SHP77 treated with DMSO at 0.1 percent for 48 hours (cell line): ENCODE data around the gene NLRP1.
A peak's percentile ranks its signal among the peaks of the same experiment; 100 is the strongest.

Experiments
- DNase-seq: peaks from one replicate; lab custom pipeline; 2025; lab: John Stamatoyannopoulos, UW

NLRP1 gene

DNA sequence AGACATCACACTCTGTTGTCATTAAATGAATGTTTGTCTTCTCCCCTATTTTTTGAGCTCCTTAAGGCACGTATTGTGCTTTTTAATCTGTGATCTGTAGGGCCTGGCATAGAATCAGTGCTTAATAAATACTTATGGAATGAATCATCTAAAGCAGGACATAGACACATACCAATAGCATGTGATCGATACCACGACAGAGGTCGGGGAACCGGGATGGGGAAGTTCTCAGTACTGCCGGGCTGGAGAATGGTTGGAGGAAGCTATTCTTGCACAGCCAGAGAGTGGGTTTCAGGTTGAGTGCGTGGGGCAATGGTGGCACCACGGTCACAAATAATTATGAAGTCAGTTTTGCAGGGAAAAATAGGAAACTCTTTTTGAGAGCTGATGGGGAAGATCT lies 26.8 kb downstream of the NLRP1 start:
- no peak for DNase-seq

- no peak for DNase-seq
Observed at GRCh38 chr17:5555254-5555653, 29.1 kb downstream of the NLRP1 start.

DNA sequence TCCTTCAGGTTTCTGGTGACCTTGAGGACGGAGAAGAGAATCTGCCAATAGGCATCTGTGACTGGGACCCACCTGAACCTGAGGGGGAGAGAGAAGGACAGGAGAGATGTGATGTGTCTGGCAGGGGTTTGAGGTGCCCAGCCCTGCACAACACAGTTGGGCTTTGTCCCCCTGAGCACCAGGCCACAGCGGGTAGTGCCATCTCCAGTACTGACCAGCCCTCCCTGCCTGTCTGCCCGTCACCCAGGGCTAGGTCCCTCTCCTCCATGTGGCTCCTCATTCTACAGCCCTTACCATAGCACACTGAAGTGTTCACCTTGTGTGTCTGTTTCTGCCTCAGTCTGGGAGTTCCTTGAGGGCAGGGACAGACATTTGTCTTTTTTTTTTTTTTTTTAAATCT lies 30.8 kb downstream of the NLRP1 start:
- no peak for DNase-seq

- no peak for DNase-seq
Observed at GRCh38 chr17:5552841-5553240, 31.5 kb downstream of the NLRP1 start.

DNA sequence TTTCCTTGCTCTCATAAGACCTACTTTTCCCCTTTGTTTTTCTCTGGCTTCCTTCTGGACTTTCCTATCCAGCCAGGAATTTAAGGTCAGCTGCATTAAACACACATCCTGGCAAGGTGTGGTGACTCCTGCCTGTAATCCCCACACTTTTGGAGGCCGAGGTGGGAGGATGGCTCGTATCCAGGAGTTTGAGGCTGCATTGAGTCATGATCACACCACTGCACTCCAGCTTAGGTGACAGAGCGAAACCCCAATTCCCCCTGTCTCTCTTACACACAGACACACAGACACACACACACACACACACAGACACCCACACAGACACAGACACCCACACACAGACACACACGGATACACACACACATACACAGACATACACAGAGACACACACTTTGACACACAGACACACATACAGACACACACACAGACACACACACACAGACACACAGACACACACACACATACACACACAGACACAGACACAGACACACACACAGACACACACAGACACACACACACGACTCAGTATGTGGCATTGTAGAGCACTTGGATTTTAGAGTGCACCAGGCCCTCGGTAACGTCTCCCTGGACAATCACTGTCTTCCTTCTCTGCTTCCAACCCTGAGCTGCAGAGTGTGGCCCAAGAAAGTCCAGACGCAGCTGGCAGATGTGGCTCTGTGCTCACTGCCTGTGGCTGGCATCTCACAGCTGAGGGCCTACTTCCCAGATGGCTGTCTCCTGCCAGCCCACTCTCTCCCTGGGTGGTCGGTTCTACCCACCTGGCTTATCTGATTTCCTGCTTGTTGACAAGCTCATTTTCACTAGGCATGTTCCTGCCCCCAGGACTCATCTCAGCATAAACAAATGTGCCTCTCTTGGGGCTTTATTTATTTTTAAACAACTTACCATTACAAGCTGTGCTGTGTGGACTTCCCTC lies 39.0 kb downstream of the NLRP1 start:
- no peak for DNase-seq

DNA sequence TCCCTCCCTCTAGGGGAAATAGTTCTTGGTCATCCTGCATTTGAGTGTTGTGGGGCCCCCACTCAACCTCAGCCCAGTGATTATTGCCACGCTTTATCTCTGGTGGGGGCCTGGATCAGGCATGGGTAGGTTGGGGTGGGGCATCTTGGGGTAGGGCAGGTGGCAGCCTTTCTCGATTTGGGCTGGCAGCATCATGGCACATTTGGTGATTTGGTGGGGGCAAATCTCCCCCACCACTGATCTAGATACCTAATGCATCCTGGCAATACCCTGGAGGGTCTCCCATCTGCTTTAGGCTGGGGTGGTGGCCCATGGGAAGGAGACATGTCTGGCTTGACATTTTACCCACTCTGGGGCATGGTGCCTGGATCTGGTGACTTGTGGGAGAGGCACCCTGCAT lies 40.2 kb downstream of the NLRP1 start:
- DNase-seq = no peak

DNA sequence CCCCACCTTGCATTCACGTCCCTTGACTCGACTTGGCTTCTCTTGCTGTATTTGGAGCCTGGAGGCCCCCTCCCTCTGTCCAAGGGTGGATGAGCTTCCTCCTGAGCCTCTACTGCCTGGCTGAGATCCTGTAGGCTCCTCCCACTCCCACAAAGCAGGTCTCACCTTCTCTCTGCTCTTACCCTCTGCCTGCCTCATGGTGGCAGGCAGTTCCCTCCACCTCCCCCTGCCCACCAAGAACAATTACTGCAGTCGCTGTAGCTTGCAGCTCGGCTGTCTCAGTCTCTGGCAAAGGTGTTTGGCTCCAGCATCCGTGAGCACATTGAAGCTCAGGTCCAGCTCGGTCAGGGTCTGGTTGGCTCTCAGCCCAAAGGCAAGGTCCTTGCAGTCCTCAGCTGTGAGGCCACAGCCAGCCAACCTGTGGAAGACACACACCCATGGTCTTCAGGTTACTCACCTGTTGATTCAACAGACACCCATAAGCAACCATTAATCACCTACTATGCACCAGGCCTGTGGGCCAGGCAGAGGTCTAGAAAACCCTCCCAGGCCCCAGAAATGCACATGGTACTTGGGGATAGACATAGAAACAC lies 42.6 kb downstream of the NLRP1 start:
- DNase-seq = no peak

- no peak for DNase-seq
Observed at GRCh38 chr17:5540321-5540720, 44.0 kb downstream of the NLRP1 start.

DNA sequence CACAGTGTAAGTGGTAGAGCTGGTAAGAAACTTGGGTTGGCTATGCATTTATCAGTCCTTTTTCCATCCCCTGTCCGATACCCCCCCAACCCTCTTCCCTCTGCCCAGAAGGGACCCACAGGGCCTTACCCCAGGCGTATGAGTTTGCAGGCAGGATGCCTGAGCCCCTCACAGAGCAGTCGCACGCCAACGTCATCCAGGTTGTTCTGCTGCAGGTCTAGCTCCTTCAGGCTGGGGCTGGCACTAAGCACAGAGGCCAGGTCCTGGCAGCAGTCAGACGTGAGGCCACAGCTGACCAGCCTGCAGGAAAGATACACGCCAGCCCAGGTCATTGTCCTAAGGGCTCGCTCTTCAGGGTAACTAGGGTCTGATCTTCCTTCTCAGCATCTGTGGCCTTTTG lies 45.0 kb downstream of the NLRP1 start:
- DNase-seq = no peak

GRCh38 chr17:5536866-5537650 lies 47.3 kb downstream of the NLRP1 start:
- no peak for DNase-seq

GRCh38 chr17:5535436-5535835 lies 48.9 kb downstream of the NLRP1 start:
- DNase-seq = no peak

GRCh38 chr17:5533486-5534315 lies 50.6 kb downstream of the NLRP1 start:
- no peak for DNase-seq

DNA sequence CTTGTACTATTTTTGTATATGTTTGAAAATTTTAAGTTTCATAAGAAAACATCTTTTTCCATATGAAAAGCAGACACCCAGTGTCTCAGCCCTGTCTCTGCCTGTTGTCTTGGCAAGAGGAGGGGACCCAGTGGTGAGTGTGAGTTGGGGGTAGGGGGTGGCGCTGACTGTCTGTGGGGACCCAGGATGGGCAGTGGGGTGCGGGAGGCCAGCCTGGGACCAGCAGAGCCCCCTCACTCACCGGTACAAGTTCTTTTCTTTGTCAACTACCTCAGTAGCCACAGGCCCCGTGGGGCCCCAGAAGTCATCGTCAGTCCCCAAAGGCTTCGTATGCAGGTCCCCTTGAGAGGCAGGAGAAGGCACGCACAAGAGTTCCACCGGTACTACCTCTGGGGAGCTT lies 51.7 kb downstream of the NLRP1 start:
- DNase-seq = no peak

GRCh38 chr17:5531085-5531418 lies 53.3 kb downstream of the NLRP1 start:
- DNase-seq = no peak

DNA sequence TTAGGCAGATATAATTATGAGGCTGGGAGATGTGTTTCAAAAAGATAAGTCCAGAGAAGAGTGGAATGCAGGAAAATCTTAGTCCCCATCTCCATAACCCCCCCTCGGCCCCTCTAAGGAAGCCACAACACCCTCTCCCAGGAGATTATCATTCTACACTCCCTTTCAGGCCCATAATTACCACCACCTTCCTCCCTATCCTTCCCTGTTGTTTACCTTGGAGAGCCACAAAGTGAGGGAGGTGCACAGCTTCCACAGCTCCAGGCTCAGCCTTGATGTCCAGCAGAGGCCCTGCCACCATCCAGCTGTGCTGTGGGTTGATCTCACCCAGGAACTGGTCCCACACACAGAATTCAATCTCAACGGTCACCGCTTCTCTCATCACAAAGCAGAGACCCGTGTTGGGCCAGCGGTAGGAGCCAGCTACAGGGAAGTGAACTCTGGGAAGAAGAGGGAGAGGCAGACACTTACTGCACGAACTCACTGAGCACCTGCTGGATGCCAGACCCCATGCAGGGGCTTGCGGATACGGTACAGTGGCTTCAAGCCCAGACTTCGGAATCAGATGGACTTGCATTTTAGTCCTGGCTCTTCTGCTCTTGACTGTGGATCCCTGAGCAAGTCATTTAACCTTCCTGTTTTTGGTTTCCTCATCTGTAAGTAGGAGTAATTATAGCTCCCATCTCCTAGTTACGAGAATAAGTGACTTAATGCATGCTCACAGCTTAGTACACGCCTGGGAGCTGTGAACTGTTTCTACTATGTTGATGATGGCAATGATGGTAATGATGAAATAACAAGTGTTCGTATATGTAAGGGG lies 53.8 kb downstream of the NLRP1 start:
- no peak for DNase-seq

DNA sequence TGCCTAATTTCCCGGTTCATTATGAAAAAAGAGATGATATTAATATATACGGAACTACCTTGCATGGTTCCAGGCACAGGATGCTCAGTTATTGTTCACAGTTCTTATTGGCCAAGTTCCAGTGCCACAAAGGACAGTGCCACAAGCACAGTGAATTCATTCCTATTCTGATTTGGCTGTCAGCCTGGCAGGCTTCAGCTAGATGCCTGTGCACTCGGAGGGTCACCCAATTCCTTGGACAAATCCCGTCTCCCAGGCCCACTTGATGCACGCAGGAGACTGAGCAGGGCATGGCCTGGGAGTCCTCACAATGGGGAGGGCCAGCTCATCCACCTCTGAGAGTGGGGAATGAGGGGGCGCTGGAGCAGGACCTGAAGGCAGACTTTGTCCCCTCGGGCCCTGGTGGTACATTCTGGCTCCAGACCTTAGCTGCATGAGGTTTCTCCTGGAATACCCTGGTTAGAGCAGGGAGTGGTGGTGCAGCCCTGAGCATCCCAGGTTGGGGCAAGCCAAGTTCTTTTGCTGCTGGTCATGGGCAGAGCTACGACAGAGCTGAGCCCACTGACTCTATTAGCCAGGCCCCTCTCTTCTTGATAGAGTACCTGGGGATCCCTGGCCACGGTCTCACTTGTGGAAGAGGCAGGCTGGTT lies 56.6 kb downstream of the NLRP1 start:
- no peak for DNase-seq

DNA sequence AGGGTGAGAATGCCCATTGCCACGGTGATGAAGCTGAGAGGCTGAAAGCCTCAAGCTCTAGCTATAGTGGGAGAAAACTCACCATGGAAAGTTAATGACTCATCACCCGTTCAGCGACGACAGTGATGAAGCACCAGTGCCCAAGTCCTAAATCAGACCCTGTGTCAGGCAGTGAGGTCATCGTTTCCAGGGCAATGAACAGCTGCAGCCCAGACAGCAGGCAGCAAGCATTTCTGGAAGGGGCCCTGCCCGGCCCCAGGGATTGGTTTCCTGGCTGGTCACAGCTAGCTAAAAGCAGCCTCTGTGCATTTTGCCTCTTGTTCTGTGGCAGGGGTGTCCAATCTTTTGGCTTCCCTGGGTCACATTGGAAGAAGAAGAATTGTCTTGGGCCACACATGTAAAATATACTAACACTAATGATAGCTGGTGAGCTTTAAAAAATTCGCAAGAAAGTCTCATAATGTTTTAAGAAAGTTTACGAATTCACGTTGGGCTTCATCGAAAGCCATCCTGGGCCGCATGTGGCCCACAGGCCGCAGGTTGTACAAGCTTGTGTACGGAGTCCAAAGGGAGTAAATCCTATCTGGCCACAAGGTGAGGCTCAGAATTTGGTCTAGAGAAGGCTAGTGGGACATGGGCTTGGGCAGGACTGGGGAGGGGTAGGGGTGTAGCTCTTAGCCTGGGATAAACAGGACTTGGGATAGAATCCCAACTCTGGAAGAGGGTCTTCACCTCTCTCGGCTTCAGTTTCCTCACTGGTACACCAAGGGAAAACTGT lies 57.3 kb downstream of the NLRP1 start:
- DNase-seq = peak; percentile 92

GRCh38 chr17:5523249-5523648 lies 61.1 kb downstream of the NLRP1 start:
- DNase-seq = no peak

DNA sequence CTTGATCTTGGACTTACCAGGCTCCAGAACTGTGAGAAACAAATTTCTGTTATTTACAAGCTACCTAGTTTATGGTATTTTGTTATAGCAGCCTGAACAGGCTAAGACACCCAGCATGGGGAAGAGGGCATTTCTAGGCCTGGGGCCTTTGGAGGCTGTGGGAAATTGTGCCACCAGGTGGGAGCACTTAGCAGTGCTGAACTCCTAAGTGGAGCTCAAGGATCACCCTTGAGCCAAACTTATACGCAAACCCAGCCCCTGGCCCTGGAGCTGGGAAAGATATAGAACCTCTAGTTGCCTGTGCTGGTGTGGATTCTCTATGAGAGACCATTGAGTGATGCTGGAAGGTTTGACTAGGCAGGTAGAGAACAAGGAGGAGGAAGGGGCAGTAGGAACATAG lies 61.8 kb downstream of the NLRP1 start:
- no peak for DNase-seq
